Measurements from ENCODE around the gene CEP250. TPM values are rescaled to one million over a fixed set of nuclear protein-coding genes. Genes with fewer than 3 reads are reported as not detected.

CEP250 gene
- total and polyA plus RNA-seq, 9 donors: 11.7 to 44.2 (median 25.8) TPM

- no peaks in the 10 kb centered on the region for H3K4me1 ChIP-seq (ENCODE audit: insufficient read depth)
- H3K27me3 ChIP-seq: no peaks in the 10 kb centered on the region
- no peaks in the 10 kb centered on the region for H3K9me3 ChIP-seq
- no peak overlapping the region for H3K27ac ChIP-seq
- intact Hi-C loops (cut with DNase I): loop anchor here in 2 of 4 donors (1.0 to 5.0 kb wide), 2 partner anchors 33 to 579 kb away; no protein-coding TSS in a partner anchor
- H3K36me3 ChIP-seq: no peaks in the 10 kb centered on the region
- H3K4me3 ChIP-seq: no peak overlapping the region
- 71 to 76% (median 74%) methylated on average over 10 of the region's 10 CpGs for WGBS, 3 donors
- no peak for TF ChIP-seq POLR2A (IDR thresholded peaks at IDR 0.05)
- TF ChIP-seq CTCF (IDR thresholded peaks at IDR 0.05): no peak
- TF ChIP-seq EP300 (IDR thresholded peaks at IDR 0.05): no peak
- DNase-seq: no peak
These were observed 47.9 kb downstream of the CEP250 start for GRCh38 chr20:35503281-35503680.

DNA sequence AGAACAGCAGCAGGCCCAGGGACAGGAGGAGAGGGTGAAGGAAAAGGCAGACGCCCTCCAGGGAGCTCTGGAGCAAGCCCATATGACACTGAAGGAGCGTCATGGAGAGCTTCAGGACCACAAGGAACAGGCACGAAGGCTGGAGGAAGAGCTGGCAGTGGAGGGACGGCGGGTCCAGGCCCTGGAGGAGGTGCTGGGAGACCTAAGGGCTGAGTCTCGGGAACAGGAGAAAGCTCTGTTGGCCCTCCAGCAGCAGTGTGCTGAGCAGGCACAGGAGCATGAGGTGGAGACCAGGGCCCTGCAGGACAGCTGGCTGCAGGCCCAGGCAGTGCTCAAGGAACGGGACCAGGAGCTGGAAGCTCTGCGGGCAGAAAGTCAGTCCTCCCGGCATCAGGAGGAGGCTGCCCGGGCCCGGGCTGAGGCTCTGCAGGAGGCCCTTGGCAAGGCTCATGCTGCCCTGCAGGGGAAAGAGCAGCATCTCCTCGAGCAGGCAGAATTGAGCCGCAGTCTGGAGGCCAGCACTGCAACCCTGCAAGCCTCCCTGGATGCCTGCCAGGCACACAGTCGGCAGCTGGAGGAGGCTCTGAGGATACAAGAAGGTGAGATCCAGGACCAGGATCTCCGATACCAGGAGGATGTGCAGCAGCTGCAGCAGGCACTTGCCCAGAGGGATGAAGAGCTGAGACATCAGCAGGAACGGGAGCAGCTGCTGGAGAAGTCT is 48.6 kb downstream of the CEP250 start:
- Histone ChIP-seq H3K27ac (no peak overlapping the region), H3K4me1 (ENCODE audit: insufficient read depth) (no peaks in the 10 kb centered on the region), H3K27me3 (no peaks in the 10 kb centered on the region), H3K36me3 (no peaks in the 10 kb centered on the region), H3K4me3 (no peak overlapping the region), H3K9me3 (no peaks in the 10 kb centered on the region)
- 35 to 42% (median 36%) methylated on average over 15 to 16 of the region's 16 CpGs for WGBS, 3 donors
- TF ChIP-seq POLR2A (IDR thresholded peaks at IDR 0.05): no peak
- TF ChIP-seq EP300 (IDR thresholded peaks at IDR 0.05): no peak
- no peak for TF ChIP-seq CTCF (IDR thresholded peaks at IDR 0.05)
- peak; percentile 32 to 68 (median 44) for DNase-seq
- intact Hi-C loops (cut with DNase I): loop anchor here in 2 of 4 donors (1.0 to 5.0 kb wide), 2 partner anchors 32 to 578 kb away; no protein-coding TSS in a partner anchor

DNA sequence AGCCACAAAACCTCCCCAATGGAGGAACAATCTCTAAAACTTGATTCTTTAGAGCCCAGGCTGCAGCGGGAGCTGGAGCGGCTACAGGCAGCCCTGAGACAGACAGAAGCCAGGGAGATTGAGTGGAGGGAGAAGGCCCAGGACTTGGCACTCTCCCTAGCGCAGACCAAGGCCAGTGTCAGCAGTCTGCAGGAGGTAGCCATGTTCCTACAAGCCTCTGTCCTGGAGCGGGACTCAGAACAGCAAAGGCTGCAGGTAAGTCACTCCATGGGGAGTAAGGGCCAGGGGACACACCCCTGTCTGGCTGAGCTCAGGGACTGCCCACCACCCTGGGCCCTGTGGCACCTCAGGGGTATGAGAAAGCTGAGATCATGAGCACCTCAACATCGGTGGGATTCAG is 49.4 kb downstream of the CEP250 start:
- Histone ChIP-seq H3K36me3 (no peaks in the 10 kb centered on the region), H3K27me3 (no peaks in the 10 kb centered on the region), H3K4me3 (no peak overlapping the region), H3K4me1 (ENCODE audit: insufficient read depth) (no peaks in the 10 kb centered on the region), H3K9me3 (no peaks in the 10 kb centered on the region), H3K27ac (no peak overlapping the region)
- 92 to 95% (median 95%) methylated on average over 5 of the region's 5 CpGs for WGBS, 3 donors
- TF ChIP-seq EP300 (IDR thresholded peaks at IDR 0.05) (no peak), POLR2A (IDR thresholded peaks at IDR 0.05) (no peak), CTCF (IDR thresholded peaks at IDR 0.05) (no peak)
- DNase-seq: no peak
- intact Hi-C loops (cut with DNase I): loop anchor here in 1 of 4 donors (5.0 kb wide), 1 partner anchor 578 kb away; no protein-coding TSS in a partner anchor

DNA sequence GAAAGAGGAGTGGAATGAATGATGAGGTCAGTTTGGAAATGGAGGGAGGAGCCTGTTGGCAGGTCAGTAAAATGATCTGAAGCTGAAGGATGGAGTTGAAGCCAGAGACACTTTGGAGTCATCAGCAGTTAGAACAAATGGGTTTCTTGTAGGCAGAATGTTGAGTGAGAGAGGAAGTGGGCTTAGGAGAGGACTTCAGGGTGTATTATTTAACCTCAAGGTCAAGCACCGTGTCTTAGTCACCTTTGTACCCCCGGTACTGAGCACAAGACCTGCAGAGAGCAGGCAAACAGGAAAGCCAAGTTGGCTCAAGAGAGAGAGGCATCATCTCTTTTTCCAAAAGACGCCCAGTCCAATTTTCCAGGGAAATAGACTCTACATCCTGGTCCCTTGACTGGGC is 50.8 kb downstream of the CEP250 start:
- H3K9me3 ChIP-seq: no peaks in the 10 kb centered on the region
- H3K4me3 ChIP-seq: no peak overlapping the region
- no peak overlapping the region for H3K27ac ChIP-seq
- TF ChIP-seq POLR2A (IDR thresholded peaks at IDR 0.05) (no peak), CTCF (IDR thresholded peaks at IDR 0.05) (no peak), EP300 (IDR thresholded peaks at IDR 0.05) (no peak)
- no peak for DNase-seq
- 74 to 82% (median 78%) methylated on average over 3 of the region's 3 CpGs for WGBS, 3 donors
- no peaks in the 10 kb centered on the region for H3K36me3 ChIP-seq
- intact Hi-C loops (cut with DNase I): no loop called here
- H3K27me3 ChIP-seq: no peaks in the 10 kb centered on the region
- no peaks in the 10 kb centered on the region for H3K4me1 ChIP-seq (ENCODE audit: insufficient read depth)
